ENCODE data around the gene NACA. TPM values are rescaled to one million over a fixed set of nuclear protein-coding genes. Genes with fewer than 3 reads are reported as not detected.

NACA gene
- total RNA-seq (100 to 1,000 TPM; 541 to 618 (median 568) TPM), polyA plus RNA-seq (852 TPM)
- long read RNA-seq, donor 1, transcript NACA-202 (8 exons, 1,059 nt) = minor isoform, 22 of 359 reads
- long read RNA-seq, donor 1, transcript NACA-201 (8 exons, 2,690 nt) = major isoform, 137 of 359 reads
- long read RNA-seq, donor 1, partial matches to known transcripts = 184 of 359 reads
- long read RNA-seq, donor 1, other reads (novel, unspliced or antisense) = 12 of 359 reads
- long read RNA-seq, donor 2, transcript NACA-201 (8 exons, 2,690 nt) = major isoform, 127 of 171 reads
- long read RNA-seq, donor 2, transcript NACA-202 (8 exons, 1,059 nt) = minor isoform, 6 of 171 reads
- long read RNA-seq, donor 2, partial matches to known transcripts = 27 of 171 reads
- long read RNA-seq, donor 2, other reads (novel, unspliced or antisense) = 7 of 171 reads
- long read RNA-seq, donor 3, transcript NACA-201 (8 exons, 2,690 nt) = major isoform, 111 of 194 reads
- long read RNA-seq, donor 3, transcript NACA-202 (8 exons, 1,059 nt) = minor isoform, 16 of 194 reads
- long read RNA-seq, donor 3, transcript NACA-204 (8 exons, 802 nt) = minor isoform, 7 of 194 reads
- long read RNA-seq, donor 3, partial matches to known transcripts = 51 of 194 reads
- long read RNA-seq, donor 3, other reads (novel, unspliced or antisense) = 9 of 194 reads
- long read RNA-seq, donor 4, transcript NACA-201 (8 exons, 2,690 nt) = major isoform, 88 of 172 reads
- long read RNA-seq, donor 4, transcript NACA-202 (8 exons, 1,059 nt) = minor isoform, 7 of 172 reads
- long read RNA-seq, donor 4, transcript NACA-204 (8 exons, 802 nt) = minor isoform, 5 of 172 reads
- long read RNA-seq, donor 4, partial matches to known transcripts = 65 of 172 reads
- long read RNA-seq, donor 4, other reads (novel, unspliced or antisense) = 7 of 172 reads

DNA sequence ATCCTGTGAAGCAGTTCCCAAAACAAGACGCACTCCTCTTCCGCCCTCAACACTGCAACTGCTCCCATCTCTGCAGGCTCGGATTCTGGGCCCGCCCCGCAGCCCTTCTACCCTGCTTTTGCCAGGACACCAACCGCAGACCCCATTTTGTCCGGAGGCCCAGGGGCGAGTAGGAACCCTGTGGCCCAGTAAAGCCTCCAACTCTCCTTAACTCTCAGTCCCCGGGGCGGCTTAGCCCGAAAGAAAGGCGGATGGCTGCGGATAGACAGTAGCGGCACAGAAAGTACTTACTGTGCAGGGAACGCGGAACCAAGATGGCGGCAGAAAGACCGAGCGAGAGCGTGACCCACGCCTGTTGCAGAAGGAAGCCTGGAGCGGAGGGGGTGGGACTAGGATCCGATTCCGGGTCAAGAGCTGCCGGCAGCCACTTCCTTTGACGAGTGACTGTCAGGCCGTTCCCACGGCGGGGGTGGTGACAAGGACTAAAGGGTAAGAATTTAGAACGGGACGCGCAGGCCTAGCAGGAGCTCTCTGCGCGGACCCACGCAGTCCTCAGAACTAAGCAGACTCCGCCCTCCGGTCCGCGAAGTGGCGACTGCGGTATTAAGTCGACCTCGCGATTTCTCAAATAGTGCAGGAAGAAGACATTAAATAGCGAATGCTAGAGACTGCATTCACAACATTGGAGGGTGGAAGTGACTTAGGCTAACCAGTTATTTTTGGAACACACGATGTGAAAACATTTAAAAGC, at the start of gene NACA:
TSS of gene NACA (minus strand) at position 328 of the 751 bp plus-strand sequence. CDS start 778 bp downstream, outside the sequence.
- Histone ChIP-seq H3K9me3 (ENCODE audit: control insufficient read depth, low read length) (no peaks in the 10 kb centered on the region), H3K4me3 (ENCODE audit: low read length) (peak within 1 kb of the TSS; percentile 89), H3K27me3 (ENCODE audit: control insufficient read depth, insufficient read depth) (no peaks in the 10 kb centered on the region), H3K4me1 (ENCODE audit: control insufficient read depth, insufficient read depth, low read length) (peaks cover 19% of the 10 kb centered on the region), H3K27ac (ENCODE audit: low read length) (peak within 1 kb of the TSS; percentile 92)
- ATAC-seq (peak; percentile 98), DNase-seq (peak; percentile 99 to 100 (median 99))
- intact Hi-C loops (cut with DNase I) = loop anchor here in 2 of 4 donors (2.0 to 5.0 kb wide), 2 partner anchors 36 to 38 kb away; partner anchors contain the start of gene PTGES3 (in 2 of the 2)
- under 1% methylated on average over 46 of the region's 46 CpGs for WGBS

DNA sequence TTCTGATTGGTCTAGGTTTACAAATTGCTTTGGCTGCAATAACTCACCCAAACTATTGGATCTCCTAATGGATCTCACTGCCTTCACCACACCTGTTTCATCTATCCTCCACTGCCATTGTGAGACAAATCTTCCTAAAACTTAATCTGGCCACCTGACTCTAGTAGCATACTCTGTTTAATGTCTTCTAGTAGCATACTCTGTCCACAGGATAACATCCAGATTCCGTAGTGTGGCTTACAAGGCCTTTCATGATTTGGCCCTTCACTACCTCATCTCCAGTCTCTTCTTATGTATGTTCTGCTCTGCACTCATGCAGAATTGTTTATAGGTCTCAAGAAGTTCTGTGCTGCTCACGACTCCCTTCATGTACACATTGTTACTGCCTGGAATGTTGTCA, 48.0 kb upstream of the NACA start:
- H3K4me3 ChIP-seq (ENCODE audit: low read length) = no peak overlapping the region
- DNase-seq (no peak), ATAC-seq (no peak)
- H3K27ac ChIP-seq (ENCODE audit: low read length) = no peak overlapping the region
- H3K9me3 ChIP-seq (ENCODE audit: control insufficient read depth, low read length) = no peaks in the 10 kb centered on the region
- WGBS = 93% methylated on average over 2 of the region's 2 CpGs
- H3K27me3 ChIP-seq (ENCODE audit: control insufficient read depth, insufficient read depth) = no peaks in the 10 kb centered on the region
- no peaks in the 10 kb centered on the region for H3K4me1 ChIP-seq (ENCODE audit: control insufficient read depth, insufficient read depth, low read length)
- intact Hi-C loops (cut with DNase I) = no loop called here

DNA sequence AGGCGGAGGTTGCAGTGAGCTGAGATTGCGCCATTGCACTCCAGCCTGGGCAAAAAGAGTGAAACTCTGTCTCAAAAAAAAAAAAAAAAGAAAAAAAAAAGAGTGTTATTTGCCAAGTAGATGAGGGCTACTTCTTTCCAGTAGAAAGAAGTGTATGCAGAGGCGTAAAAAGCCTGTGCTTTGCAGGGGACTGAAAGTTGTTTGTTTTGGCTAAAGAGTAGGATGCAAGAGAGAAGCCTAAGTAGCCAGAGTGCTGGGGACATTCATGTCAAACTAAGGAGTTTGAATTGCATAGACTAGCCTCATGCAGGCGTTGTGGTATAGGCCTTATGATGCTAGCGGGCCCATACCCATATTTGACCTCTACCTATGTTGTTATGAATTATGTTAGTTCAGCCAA, 47.5 kb upstream of the NACA start:
- Histone ChIP-seq H3K27me3 (ENCODE audit: control insufficient read depth, insufficient read depth) (no peaks in the 10 kb centered on the region), H3K4me1 (ENCODE audit: control insufficient read depth, insufficient read depth, low read length) (no peaks in the 10 kb centered on the region), H3K4me3 (ENCODE audit: low read length) (no peak overlapping the region), H3K9me3 (ENCODE audit: control insufficient read depth, low read length) (no peaks in the 10 kb centered on the region), H3K27ac (ENCODE audit: low read length) (no peak overlapping the region)
- DNase-seq (no peak), ATAC-seq (no peak)
- intact Hi-C loops (cut with DNase I) = no loop called here
- WGBS = 82% methylated on average over 5 of the region's 5 CpGs

DNA sequence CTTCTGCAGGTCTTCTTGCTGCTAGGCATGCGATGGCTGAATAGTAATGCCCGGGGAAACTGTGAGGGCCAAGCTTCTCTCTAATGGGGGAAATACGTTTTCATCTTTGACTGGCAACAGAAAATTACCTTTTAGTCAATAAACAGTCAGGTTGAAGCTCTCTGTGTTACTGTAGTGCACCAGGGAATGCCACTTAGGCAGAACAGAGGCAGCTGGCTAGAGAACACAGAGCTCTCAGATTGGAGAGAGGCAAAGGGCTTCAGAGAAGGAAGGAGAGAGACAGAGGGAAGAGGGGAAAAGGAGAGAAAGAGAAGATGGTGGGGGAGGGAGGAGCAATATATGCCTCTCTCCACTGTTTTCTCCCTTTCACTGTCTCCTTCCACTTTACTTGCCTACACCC, 44.8 kb upstream of the NACA start:
- H3K4me1 ChIP-seq (ENCODE audit: control insufficient read depth, insufficient read depth, low read length) = no peaks in the 10 kb centered on the region
- H3K27ac ChIP-seq (ENCODE audit: low read length) = no peak overlapping the region
- intact Hi-C loops (cut with DNase I) = loop anchor here in 1 of 4 donors (10.0 kb wide), 1 partner anchor 225 kb away; a partner anchor contains a TSS
- ATAC-seq (no peak), DNase-seq (no peak)
- H3K27me3 ChIP-seq (ENCODE audit: control insufficient read depth, insufficient read depth) = no peaks in the 10 kb centered on the region
- WGBS = 87% methylated on average over 3 of the region's 3 CpGs
- H3K9me3 ChIP-seq (ENCODE audit: control insufficient read depth, low read length) = no peaks in the 10 kb centered on the region
- no peak overlapping the region for H3K4me3 ChIP-seq (ENCODE audit: low read length)

DNA sequence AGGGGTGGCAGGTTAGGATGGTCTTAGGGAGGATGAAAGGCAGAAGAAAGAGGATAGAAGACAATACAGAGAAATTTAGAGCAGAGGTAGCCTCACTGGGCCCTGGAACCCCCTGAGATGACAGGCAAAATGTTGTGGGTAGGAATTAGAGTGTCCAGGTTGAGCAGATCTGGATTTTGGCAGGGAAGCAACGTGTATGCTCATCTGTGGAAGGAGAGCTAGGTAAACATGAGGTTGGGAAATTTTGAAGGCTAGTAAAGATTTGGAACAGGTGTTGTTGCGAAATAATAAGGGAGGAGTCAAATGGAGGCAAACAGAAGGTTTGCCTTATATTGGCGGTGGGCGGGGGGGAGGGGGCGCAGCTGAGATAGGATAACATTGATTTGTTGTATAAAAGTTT, 43.3 kb upstream of the NACA start:
- intact Hi-C loops (cut with DNase I) = loop anchor here in 1 of 4 donors (10.0 kb wide), 1 partner anchor 226 kb away; a partner anchor contains a TSS
- DNase-seq = no peak
- WGBS = 87% methylated on average over 5 of the region's 5 CpGs
- H3K27ac ChIP-seq (ENCODE audit: low read length) = no peak overlapping the region
- ATAC-seq = no peak
- no peaks in the 10 kb centered on the region for H3K27me3 ChIP-seq (ENCODE audit: control insufficient read depth, insufficient read depth)
- H3K4me1 ChIP-seq (ENCODE audit: control insufficient read depth, insufficient read depth, low read length) = no peaks in the 10 kb centered on the region
- H3K9me3 ChIP-seq (ENCODE audit: control insufficient read depth, low read length) = no peaks in the 10 kb centered on the region
- no peak overlapping the region for H3K4me3 ChIP-seq (ENCODE audit: low read length)

DNA sequence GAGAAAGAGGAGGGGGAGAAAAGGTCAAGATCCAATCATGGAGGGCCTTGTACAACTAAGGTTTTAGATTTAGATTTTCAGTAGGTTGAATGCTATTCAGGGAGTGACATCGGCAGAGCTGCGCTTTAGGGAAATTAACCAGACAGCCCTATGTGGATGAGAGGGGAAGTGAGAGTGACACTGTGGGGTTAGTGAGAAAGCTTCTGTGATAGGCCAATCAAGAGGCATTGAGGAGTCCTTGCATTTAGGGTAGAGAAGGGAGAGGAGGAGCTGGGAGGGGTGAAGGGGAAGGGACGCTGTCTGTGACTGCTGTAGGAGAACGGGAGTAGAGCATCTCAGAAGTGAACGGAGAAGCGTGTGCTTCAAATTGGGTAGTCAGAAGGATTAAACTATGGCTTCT, 41.4 kb upstream of the NACA start:
- peak in 1 of 2 donors; percentile 57 for ATAC-seq
- WGBS = 79% methylated on average over 6 of the region's 6 CpGs

DNA sequence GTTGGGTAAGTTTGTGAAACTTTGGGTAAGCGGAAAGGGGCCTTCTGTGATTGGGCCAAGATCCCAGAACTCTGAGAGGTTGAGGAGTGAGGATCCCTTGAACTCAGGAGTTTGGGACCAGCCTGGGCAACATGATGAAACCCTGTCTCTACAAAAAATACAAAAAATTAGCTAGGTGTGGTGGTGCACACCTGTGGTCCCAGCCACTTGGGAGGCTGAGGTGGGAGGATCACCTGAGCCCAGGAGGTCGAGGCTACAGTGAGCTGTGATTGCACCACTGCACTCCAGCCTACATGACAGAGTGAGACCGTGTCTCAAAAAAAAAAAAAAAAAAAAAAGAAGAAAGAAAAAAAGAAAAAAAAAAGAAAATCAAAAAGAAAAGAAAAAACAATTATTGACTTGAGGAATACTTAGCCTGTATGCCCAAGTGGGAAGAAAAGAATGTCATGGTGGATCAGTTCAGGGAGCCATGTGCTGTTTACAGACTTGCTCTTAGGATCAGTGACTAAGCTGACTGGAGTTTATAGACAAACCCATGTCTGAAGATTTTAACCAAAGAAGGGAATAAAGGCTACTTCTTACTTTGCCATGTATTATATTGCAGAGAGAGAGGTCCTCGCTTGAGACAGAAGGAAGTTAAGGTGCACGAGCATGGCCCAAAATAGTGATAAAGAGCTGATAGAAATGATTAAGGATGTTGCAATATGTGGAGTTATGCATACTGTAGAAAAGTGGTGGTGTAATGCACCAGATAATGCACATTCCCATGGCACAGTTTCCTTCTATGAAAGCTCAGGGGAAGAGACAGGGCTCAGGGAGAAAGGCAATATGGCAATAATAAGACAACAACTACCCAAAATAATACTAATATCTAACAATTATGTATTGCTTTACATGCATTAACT, 38.9 kb upstream of the NACA start:
- Histone ChIP-seq H3K27ac (ENCODE audit: low read length) (no peak overlapping the region), H3K4me1 (ENCODE audit: control insufficient read depth, insufficient read depth, low read length) (no peaks in the 10 kb centered on the region), H3K9me3 (ENCODE audit: control insufficient read depth, low read length) (no peaks in the 10 kb centered on the region), H3K27me3 (ENCODE audit: control insufficient read depth, insufficient read depth) (no peaks in the 10 kb centered on the region), H3K4me3 (ENCODE audit: low read length) (no peak overlapping the region)
- ATAC-seq = no peak
- intact Hi-C loops (cut with DNase I) = loop anchor here (2.0 to 10.0 kb wide), 4 partner anchors 223 to 293 kb away; a partner anchor contains a TSS
- DNase-seq = no peak
- 72% methylated on average over 5 of the region's 5 CpGs for WGBS

More for the DNA sequence above, 41.4 kb upstream of the NACA start:
- DNase-seq = no peak
- no peaks in the 10 kb centered on the region for H3K9me3 ChIP-seq (ENCODE audit: control insufficient read depth, low read length)
- intact Hi-C loops (cut with DNase I) = loop anchor here in 1 of 4 donors (10.0 kb wide), 1 partner anchor 228 kb away; a partner anchor contains a TSS
- H3K4me1 ChIP-seq (ENCODE audit: control insufficient read depth, insufficient read depth, low read length) = no peaks in the 10 kb centered on the region
- no peak overlapping the region for H3K27ac ChIP-seq (ENCODE audit: low read length)
- no peak overlapping the region for H3K4me3 ChIP-seq (ENCODE audit: low read length)
- H3K27me3 ChIP-seq (ENCODE audit: control insufficient read depth, insufficient read depth) = no peaks in the 10 kb centered on the region

DNA sequence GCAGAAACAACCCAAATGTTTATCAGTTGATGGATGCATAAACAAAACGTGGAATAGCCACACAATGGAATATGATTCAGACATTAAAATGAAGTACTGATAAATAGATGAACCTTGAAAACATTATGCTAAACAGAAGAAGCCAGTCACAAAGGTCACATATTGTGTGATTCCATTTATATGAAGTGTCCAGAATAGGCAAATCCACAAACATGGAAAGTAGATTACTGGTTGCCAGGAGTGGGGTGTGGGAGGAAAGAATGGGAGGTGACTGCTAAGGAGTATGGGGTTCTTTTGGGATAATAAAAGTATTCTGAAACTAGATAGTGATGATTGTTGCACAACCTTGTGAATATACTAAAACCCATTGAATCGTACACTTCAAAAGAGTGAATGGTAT, 36.7 kb upstream of the NACA start:
- no peak for DNase-seq
- H3K9me3 ChIP-seq (ENCODE audit: control insufficient read depth, low read length) = no peaks in the 10 kb centered on the region
- intact Hi-C loops (cut with DNase I) = loop anchor here (2.0 to 10.0 kb wide), 4 partner anchors 225 to 295 kb away; a partner anchor contains a TSS
- WGBS = 73% methylated on average over 2 of the region's 2 CpGs
- no peaks in the 10 kb centered on the region for H3K4me1 ChIP-seq (ENCODE audit: control insufficient read depth, insufficient read depth, low read length)
- ATAC-seq = no peak
- H3K27me3 ChIP-seq (ENCODE audit: control insufficient read depth, insufficient read depth) = no peaks in the 10 kb centered on the region
- no peak overlapping the region for H3K4me3 ChIP-seq (ENCODE audit: low read length)
- no peak overlapping the region for H3K27ac ChIP-seq (ENCODE audit: low read length)

DNA sequence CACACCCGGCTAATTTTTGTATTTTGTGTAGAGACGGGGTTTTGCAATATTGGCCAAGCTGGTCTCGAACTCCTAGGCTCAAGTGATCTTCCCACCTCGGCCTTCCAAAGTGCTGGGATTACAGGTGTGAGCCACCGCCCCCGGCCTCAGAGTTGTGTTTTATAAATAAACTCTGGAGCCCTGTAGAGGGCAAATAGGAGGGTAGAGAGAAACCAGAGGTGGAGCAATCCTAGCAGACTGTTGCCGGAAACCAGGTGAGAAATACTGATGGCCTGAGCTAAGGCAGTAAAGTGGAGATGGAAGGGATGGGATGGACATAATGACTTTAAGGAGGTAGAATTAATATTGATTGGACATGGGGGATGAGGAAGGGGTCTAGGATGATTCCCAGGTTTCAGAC, 35.4 kb upstream of the NACA start:
- intact Hi-C loops (cut with DNase I) = loop anchor here in 3 of 4 donors (5.0 to 10.0 kb wide), 3 partner anchors 227 to 297 kb away; a partner anchor contains a TSS
- no peak overlapping the region for H3K4me3 ChIP-seq (ENCODE audit: low read length)
- DNase-seq = no peak
- no peaks in the 10 kb centered on the region for H3K27me3 ChIP-seq (ENCODE audit: control insufficient read depth, insufficient read depth)
- ATAC-seq = no peak
- no peaks in the 10 kb centered on the region for H3K9me3 ChIP-seq (ENCODE audit: control insufficient read depth, low read length)
- H3K4me1 ChIP-seq (ENCODE audit: control insufficient read depth, insufficient read depth, low read length) = no peaks in the 10 kb centered on the region
- WGBS = 85% methylated on average over 7 of the region's 7 CpGs
- H3K27ac ChIP-seq (ENCODE audit: low read length) = no peak overlapping the region
